DOHH2 (cell line): ENCODE data around the gene DOCK1.

Experiments
- CTCF ChIP-seq: fragments of 200-600 bp; sonication (generic); IDR thresholded peaks from one replicate; pipeline ENCODE4 v1.5.1; 2014; ENCODE audit warnings: antibody characterized with exemption, mild to moderate bottlenecking, low read depth, low read length; ENCODE audit not compliant: poor library complexity, severe bottlenecking
- EZH2phosphoT487 ChIP-seq: fragments of 200-600 bp; sonication (generic); IDR thresholded peaks from 2 replicates; pipeline ENCODE4 v1.6.1; 2017; ENCODE audit warnings: borderline replicate concordance, mild to moderate bottlenecking, antibody characterized with exemption, low read length, moderate library complexity, mixed read lengths

DNA sequence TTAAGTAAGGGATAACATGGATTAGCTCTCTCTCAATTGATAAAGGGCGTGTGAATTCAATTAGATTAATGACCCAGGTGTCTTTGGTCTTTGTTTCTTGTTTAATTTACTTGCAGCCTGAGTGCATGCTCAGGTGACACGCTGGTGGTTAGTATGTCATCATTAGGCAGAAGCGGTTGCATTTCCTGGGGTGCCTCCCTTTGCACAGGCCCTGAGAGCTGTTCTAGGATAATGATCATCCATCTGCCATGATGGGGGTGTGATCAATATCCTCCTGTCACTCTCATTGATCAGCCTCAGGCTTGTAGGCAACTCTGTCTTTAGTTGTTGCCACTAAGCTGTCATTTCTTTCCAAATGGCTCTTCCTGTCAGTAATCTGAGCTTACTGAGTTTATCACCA is 544.3 kb downstream of the DOCK1 start:
- TF ChIP-seq CTCF (no peak), EZH2phosphoT487 (no peak)
